GM04503 (cell line): Measurements from ENCODE around the gene SPEM1.

Experiments
- DNase-seq: peaks from one replicate; pipeline ENCODE4 v3.0.0-alpha.2; 2012; ENCODE audit warnings: low read depth

SPEM1 gene

DNA sequence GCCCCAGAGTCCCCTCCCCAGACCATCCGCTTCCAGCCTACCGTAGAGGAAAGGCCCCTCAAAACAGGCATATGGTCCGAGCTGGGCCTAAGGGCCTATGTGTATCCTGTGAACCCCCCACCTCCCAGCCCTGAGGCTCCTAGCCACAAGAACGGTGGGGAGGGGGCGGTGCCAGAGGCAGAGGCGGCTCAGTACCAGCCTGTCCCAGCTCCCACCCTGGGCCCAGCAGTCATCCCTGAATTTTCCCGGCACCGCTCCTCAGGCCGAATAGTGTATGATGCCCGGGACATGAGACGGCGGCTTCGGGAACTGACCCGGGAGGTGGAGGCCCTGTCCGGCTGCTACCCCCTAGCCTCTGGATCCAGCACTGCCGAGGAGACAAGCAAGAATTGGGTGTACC, 1.1 kb downstream of the SPEM1 start:
- DNase-seq: no peak

DNA sequence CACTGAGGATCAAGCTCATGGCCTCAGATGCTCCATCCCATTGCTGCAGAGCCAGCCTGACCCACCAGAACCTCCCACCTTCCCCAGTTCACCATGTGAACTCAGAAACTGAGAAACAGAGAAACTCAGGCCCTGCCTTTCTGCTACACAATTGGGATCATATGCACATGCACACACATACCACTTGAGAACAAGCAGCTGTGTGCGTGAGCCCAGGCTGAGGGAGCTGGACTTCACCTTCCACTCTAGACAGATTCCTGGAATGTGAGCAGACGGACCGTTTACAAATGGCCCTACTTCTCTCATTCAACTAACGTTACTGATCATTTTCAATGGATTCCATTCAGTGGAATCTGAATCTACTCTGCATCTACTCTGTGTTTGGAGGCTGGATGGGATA, 3.6 kb downstream of the SPEM1 start:
- DNase-seq: no peak

DNA sequence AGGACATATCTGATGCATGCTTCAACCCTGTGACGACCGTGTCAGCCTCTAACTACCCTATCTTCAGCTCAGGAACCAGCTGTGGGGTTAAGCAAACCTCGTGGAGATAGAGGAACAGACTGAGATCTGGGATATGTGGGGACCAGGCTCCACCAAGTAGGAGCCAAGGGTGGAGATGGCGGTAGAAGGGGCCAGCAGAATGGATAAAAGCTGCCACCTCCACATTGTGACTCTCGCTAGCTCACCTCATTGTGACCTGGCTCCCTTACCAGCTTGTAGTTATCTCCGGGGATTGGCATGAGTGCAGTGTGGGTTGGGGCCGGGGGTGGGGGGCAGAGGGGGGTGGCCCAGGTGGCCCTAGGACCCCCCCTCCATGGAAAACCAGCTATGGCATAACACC, 5.2 kb downstream of the SPEM1 start, which contains the start of gene SPEM2:
Gene SPEM2, plus strand, starts transcription at position 301 of the 400 bp plus-strand sequence. Its CDS starts 73 bp downstream, at position 374.
- DNase-seq: no peak

DNA sequence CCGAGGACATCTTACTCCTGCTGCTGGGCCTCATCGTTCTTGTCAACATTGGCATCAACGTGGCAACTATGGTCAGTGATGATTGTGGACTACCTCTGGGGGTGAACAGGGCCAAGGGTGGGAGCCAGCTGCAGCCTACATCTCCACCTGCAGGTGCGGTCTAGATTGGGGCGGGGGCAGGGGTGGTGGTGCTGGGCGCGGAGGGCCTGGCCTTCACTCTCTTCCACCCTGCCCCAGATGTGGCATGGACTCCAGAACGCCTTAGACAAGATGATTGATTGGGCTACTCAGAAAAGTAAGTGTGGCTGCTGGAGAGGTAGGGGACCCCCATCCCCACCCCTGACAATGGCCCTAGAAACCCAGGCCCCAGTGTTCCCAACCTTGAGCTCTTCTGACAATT, 5.6 kb downstream of the SPEM1 start:
- no peak for DNase-seq

DNA sequence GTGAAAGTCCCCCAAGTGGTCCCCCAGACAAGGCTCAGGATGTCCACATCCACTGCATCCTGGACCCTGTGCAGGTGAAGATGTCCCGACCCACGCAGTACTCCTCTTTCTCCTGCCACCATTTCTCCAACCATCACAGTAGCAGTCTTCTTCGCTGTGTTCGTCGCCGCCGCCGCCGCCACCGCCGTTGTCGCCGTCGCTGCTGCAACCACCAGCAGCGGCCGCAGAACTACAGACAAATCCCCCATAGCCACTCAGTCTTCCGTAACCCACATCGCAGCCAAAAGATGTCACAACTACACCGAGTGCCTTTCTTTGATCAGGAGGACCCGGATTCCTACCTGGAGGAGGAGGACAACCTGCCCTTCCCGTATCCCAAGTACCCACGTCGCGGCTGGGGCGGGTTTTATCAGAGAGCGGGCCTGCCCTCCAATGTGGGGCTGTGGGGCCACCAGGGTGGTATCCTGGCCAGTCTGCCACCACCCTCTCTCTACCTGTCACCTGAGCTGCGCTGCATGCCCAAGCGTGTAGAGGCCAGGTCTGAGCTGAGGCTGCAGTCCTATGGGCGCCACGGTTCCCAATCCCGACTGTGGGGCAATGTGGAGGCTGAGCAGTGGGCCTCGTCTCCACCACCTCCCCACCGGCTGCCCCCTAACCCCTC, 6.2 kb downstream of the SPEM1 start:
- DNase-seq: no peak

DNA sequence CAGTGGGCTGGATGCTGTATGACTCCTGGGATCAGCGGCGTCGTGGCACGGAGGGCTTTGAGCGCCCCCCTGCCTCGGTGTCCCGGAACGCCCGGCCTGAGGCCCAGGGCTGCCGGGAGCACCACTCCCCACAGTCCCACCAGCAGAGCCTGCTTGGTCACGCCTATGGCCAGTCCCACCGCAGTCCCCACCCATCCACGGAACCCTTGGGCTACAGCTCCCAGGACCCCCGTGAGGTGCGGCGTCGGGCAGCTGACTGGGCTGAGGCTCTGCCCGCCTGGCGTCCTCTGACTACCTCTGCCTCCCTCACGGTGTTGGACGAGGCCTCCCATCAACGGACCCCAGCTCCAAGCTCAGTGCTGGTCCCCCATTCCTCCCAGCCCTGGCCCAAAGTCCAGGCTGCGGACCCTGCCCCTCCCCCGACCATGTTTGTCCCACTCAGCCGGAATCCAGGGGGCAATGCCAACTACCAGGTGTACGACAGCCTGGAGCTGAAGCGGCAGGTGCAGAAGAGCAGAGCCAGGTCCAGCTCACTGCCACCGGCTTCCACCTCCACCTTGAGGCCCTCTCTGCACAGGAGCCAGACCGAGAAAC, 6.9 kb downstream of the SPEM1 start:
- DNase-seq: no peak

DNA sequence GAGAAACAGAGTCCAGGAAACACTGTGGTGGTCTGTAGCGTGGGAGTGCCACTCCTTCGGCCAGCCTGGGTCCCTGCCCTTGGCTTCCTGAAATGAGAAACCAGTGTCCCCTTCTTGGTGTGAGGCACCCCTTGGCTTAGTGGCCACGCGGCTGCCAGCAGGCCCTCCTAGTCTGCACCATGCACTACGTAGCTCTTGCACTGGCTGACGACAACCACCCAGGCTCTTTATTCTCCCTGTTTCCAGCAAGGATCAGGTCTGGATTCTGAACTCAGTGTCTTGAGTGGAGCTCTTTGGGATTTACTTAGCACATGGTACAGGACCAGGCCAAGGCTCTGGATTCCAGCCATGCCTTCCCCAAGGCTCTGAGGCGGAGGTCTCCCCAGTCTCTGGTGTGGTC, 7.4 kb downstream of the SPEM1 start:
- DNase-seq: no peak

DNA sequence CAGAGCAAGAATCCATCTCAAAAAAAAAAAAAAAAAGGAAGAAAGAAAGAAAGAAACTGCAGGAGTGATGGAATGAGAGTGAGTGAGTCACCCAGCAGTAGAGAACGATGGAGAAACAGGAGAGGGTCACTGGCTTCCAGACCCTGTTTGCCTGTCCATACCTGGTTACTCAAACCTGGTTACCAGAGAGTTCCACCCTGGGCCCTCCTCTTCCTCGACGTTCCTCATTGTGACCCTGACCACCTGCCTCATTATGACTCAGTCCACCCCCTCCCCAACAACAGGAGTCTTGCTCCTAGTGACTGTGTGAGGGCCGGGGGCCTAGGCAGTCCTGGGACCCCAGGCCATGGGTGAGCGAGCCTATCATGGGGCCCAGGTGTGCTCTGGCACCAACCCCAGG, 8.4 kb downstream of the SPEM1 start, which contains the start of gene SPEM3:
Gene SPEM3, plus strand, starts transcription at position 301 of the 400 bp plus-strand sequence. Its CDS starts 46 bp downstream, at position 347.
- no peak for DNase-seq

DNA sequence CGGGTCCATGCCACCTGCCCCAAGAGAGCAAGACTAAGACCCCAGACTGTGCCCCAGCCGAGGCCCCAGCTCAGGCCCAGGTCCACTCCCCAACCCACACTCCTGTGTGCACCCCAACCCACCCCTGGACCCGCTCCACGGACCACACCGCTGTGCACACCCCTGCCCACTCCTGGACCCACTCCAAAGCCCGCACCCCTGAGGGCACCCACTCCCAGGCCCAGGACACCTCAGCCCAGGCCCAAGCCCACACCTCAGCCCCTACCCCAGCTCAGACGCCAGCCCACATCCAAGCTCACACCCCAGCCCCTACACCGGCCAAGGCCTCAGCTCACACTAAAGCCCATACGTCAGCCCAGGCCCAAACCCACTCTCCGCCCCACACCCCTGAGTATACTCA, 9.6 kb downstream of the SPEM1 start:
- no peak for DNase-seq

DNA sequence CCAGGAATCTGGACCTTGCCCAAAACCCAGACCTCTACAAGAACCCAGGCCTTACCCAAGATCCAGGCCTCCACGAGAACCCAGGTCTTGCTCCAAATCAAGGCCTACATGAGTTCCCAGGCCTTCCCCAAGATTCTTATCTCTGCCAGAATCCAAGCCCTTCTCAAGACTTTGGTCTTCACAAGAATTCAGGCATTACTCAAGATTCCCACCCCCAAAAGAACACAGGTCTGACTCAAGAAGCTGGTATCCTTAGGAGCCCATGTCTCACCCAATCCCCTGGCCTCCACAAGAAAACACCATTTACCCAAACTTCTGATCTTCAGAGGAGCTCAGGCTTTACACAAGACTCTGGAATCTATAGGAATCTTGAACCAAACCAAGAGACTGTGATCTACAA, 11.1 kb downstream of the SPEM1 start:
- DNase-seq: no peak

DNA sequence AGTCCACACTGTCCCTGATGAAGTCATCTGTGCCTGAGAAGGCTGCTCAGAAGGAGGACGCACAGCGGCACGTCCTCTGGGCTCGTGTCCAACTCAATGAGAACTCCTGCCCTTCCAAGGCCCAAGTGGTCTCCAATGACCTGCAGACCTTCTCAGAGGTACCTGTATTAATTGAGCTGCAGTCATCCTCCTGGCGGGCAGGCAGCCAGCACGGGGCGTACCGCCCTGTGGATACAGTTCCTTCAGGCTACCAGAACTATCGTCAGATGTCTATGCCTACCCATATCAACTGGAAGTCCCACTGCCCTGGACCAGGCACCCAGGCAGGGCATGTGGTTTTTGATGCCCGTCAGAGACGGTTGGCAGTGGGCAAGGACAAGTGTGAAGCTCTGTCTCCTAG, 12.2 kb downstream of the SPEM1 start:
- no peak for DNase-seq

DNA sequence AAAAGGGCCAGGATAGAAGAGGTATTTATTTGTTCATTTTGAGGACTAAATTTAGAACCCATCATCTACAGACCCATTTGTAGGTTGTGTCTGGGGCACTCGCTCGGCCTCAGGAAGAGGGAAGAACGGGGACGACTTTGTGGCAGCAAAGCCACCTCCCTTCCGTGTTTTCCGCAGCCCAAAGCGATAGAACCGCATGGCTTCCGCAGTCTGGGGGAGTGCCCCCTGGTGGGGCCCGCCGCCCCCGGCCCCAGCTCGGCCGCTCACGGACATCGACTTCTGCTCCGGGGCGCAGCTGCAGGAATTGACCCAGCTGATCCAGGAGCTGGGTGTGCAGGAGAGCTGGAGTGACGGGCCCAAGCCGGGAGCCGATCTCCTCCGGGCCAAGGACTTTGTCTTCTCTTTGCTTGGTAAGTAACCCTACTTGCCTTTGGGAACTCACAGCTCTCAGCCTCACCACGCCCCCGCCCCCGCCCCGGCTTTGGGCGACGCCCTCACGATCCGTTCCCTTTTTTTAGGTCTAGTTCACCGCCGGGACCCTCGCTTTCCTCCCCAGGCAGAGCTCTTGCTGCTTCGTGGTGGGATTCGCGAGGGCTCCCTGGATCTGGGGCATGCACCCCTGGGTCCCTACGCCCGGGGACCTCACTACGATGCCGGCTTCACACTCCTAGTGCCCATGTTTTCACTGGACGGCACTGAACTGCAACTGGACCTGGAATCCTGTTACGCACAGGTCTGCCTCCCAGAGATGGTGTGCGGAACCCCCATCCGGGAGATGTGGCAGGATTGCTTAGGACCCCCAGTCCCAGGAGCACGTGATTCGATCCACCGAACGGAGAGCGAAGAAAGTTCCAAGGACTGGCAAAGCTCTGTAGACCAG, 15.8 kb downstream of the SPEM1 start:
- DNase-seq: no peak

DNA sequence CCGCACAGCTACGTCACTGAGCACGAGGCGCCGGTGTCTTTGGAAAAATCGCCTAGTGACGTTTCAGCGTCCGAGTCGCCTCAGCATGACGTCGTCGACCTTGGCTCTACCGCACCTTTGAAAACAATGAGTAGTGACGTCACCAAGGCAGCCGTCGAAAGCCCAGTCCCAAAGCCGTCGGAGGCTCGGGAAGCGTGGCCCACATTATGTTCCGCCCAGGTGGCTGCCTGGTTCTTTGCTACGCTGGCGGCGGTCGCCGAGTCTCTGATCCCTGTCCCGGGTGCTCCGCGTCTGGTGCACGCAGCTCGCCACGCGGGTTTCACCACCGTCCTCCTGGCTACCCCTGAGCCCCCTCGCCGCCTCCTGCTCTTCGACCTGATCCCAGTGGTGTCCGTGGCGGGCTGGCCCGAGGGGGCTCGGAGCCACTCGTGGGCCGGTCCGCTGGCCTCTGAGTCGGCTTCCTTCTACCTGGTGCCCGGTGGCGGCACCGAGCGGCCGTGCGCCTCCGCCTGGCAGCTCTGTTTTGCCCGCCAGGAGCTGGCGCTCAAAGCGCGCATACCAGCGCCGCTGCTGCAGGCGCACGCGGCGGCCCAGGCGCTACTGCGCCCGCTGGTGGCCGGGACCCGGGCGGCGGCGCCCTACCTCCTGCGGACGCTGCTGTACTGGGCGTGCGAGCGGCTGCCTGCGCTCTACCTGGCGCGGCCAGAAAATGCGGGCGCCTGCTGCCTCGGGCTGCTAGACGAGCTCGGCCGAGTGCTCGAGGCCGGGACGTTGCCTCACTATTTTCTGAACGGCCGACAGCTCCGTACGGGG, 16.6 kb downstream of the SPEM1 start:
- DNase-seq: no peak

DNA sequence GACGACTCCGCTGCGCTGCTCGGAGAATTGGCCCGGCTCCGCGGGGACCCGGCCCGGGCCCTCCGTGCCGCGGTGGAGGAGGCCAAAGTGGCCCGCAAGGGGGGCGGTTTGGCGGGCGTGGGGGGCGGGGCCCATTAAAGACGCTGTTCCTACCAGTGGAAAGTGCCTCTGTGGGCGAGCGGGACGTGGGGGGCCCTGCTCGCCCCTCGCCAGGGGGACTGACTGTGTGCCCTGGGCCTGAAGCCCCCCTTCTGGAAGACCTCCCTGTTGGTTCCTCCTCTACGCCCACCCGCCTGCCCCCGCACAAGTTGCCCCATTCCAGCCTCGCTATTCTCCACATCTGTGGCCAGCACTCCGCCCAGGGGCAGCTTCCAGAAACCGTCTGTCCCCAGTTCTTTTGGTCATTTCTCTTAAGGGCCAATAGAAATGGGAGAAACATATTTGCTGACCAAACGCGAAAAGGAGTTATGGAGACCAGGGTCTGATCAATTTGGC, 17.3 kb downstream of the SPEM1 start:
- DNase-seq: no peak

DNA sequence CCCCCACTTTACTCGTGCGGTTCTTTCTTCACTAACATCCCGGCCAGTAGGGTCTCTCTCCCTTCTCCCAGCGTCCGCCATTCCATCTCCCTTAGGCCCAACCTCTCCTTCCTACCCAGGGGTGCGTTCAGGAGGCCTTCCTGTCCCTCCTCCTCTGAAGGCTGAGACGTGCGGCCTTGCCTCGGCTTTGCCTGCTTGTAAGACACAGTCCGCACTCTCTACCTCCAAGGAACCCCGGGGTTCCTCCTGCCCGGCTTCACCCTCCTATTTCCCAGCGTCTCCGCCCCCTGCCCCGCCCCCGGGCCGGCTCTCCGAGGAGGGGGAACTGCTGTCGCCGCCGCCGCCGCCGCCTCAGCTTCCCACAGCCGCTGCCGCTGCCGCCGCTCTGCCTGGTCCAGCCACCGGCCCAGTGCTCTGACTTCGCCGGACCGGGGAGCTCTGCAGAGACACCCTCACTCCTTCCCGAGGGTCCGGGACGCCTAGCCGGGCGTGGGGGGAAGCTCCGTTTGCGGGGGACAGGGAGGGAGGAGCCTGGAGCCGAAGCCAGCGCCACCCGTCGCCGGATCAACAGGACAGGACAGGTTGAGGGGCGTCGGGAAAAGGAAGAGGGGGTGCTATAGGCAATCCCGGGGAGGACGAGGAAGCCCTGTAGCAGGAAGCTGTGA, 18.0 kb downstream of the SPEM1 start:
- DNase-seq: no peak

DNA sequence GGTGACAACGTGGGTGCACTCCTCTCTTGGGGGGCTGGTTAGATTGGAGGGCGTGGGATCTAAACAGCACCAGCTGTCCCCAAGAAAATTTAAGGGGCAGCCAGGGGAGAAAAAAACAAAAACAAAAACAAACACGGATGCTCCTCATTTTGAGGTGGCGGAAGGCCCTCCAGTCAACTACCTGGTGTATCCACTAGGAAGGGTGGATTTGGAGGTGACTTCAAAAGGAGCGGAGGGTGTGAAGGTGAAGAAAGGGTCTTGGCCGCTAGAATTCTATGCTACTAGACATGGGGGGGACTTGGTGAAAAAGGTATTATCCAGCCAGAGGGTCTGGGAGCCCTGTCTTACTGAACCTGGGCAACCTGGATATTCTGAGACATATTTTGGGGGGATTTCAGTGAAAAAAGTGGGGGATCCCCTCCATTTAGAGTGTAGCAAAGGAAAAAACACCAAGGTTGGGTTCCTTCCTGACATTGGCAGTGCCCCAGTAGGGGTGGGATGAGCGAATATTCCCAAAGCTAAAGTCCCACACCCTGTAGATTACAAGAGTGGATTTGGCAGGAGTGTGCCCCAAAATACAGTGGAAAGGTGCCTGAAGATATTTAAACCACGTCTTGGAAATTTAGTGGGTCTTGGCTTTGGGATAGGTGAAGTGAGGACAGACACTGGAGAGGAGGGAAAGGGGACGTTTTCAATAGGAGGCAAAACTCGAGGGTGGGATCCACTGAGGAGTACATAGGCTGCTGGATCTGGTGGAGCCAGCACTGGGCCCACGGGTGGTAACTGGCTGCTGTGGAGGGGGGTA, 18.7 kb downstream of the SPEM1 start:
- no peak for DNase-seq

DNA sequence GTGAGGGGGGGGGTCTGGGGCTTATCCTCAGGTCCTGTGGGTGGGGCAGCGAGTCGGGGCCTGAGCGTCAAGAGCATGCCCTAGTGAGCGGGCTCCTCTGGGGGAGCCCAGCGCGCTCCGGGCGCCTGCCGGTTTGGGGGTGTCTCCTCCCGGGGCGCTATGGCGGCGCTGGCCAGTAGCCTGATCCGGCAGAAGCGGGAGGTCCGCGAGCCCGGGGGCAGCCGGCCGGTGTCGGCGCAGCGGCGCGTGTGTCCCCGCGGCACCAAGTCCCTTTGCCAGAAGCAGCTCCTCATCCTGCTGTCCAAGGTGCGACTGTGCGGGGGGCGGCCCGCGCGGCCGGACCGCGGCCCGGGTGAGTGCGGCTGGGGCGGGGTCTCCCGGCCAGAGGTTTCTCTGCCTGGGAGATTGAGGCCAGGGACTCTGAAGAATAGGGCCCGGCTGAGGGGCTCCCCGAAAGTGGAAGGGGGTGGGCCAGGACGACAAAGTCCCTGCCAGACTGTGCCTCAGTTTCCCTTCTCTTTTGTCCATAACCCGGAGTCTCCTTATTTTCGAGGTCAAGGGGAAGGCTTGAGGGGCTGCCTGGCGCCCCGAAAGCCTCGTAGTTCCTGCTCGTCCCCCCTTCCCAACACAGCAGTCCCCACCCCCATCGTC, 19.5 kb downstream of the SPEM1 start, which contains the start of gene FGF11:
Gene FGF11, plus strand, starts transcription at position 51 of the 651 bp plus-strand sequence. Its CDS starts 109 bp downstream, at position 160.
- no peak for DNase-seq

DNA sequence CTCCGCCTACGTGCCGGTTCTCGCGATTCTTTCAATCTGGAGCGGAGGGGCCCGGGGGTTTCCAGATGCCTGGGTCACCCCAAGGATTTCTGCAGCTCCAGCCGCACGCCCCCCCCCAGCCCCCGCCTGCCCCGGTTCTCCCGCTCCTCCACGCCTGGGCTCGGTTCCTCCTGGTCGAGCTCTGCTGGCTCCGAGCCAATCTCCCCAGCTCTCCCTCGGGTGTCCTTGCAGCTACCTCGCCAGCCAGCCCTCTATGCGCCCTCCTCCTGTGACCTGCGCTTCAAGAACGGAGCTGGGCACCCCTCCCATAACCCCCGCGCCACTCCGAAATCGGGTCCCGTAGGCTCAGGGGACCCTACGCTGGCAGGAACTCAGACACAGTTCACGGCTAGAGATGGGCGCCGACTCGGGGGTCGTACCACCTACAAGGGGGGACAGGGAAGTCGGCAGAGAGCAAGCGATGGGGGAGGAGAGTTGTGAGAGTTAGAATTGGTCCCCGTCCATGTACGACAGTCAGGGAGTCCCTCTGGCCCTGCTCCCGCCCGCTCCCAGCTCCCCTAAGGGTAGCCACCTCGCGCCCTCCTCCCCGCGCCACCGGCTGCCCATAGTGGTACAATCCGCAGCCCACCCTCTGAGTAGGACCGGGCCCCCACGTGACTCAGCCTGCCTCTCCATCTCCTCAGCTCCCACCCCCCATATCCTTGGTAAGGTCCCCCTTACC, 20.1 kb downstream of the SPEM1 start:
- no peak for DNase-seq

DNA sequence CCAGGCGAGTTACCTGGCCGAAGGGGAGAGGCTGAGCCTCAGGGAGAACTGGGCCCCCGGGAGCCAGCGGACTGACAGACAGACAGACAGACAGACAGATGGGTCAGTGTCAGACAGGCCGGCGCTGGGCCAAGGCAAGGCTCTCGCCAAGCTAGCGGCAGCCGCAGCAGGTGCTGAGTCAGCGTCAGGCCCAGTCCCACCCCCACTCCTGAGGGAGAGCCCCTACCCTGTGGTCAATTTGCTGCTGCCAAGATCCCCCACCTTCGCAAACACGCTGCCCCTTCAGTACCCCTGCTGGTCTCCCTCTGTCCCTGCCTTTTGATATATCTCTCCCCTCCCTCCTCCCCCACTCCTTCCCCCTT, 20.7 kb downstream of the SPEM1 start:
- DNase-seq: no peak
